NCI-H446 treated with DMSO at 0.1 percent for 48 hours (cell line): ENCODE results near the gene GTF2IRD2.
"Not testable (repeated sequence)": the region's sequence is repeated elsewhere in the genome, so short reads cannot be mapped to it uniquely, and the experiment has no call there.

Source experiments
- DNase-seq: peaks from one replicate; lab custom pipeline; 2025; lab: John Stamatoyannopoulos, UW

Gene GTF2IRD2

DNA sequence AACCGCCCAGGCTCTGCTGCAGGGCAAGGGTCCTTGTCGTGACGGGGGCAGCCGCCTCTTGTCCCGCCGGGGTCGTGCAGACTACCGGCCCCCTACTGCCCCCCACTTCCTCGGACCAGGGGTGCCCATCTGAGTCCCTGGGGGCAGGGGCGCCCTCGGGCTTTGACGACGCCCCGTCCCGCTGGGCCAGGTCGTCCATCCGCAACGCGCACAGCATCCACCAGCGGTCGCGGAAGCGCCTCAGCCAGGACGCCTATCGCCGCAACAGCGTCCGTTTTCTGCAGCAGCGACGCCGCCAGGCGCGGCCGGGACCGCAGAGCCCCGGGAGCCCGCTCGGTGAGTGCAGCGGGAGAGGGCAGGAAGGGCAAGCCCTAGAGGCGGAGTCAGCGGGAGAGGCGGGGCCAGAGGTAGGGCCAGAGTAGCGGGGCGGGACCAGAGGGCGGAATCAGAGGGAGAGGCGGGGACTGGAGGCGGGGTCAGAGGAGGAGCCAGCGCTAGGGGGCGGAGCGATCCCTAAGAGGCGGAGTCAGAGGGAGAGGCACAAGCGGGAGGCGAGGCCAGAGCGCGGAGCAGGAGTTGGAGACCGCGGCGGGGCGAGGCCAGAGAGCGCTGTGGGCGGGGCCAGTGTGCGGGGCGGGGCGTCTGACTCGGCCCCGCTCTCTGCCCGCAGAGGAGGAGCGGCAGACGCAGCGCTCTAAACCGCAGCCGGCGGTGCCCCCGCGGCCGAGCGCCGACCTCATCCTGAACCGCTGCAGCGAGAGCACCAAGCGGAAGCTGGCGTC is 62.8 kb downstream of the GTF2IRD2 start:
- peak; percentile 3 for DNase-seq

DNA sequence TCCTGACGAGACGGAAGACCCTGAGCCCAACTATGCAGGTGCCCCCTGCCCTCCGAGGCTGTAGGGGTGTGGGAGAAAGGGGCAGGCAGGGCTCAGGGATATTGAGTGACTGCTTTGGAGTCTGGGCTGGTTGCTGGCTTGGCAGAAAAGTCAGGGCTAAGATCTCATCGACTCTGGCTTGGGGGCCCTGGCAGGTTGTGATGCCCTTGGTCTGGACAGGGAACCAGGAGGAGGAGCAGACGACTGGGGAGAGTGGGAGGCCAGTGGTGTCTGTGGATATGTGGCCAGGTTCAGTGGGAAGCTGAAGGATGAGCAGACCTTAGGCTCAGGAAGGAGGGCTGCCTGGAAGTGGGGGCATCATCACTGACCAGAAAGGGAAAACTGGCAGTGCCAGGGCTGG is 67.8 kb downstream of the GTF2IRD2 start:
- not testable (repeated sequence) for DNase-seq

DNA sequence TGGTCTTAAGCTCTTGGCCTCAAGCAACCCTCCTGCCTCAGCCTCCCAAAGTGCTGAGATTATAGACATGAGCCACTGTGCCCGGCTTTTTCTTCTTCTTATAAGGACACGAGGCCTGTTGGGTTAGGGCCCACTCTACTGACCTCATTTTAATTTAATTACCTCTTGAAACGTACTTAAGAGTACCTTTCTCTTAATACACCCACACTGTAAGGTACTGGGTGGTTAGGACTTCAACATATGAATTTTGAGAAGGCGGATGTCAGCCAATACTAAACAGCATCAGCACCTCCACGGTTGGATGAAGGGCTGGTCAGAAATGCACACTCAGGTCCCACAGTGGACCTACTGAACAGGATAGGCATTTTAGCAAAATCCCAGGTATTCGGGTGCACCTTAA is 69.7 kb downstream of the GTF2IRD2 start:
- DNase-seq, result not testable (repeated sequence)

DNA sequence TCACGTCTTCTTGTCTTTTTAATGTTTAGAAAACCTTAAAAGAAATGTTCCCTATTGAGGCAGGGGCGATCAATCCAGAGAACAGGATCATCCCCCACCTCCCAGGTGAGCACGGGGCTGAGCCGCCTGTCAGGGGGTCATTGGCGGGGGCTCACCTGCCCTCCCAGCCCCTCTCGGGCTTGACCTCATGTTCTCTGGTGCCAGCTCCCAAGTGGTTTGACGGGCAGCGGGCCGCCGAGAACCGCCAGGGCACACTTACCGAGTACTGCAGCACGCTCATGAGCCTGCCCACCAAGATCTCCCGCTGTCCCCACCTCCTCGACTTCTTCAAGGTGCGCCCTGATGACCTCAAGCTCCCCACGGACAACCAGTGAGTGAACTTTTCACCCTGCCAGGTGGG is 72.4 kb downstream of the GTF2IRD2 start:
- not testable (repeated sequence) for DNase-seq

DNA sequence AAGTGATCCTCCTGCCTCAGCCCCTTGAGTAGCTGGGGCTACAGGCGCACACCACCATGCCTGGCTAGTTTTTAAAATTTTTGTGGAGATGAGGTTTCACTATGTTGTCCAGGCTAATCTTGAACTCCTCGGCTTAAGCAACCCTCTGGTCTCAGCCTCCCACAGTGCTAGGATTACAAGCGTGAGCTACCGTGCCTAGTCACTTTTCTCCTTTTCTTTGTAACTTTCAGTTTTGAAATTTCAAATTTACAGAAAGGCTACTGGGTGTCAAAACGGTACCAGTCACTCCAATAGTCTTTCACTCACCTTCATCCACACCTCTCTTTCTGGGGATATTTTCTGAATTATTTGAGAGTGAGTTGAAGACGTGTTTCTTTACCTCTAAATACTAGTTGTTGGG is 76.3 kb downstream of the GTF2IRD2 start:
- not testable (repeated sequence) for DNase-seq

DNA sequence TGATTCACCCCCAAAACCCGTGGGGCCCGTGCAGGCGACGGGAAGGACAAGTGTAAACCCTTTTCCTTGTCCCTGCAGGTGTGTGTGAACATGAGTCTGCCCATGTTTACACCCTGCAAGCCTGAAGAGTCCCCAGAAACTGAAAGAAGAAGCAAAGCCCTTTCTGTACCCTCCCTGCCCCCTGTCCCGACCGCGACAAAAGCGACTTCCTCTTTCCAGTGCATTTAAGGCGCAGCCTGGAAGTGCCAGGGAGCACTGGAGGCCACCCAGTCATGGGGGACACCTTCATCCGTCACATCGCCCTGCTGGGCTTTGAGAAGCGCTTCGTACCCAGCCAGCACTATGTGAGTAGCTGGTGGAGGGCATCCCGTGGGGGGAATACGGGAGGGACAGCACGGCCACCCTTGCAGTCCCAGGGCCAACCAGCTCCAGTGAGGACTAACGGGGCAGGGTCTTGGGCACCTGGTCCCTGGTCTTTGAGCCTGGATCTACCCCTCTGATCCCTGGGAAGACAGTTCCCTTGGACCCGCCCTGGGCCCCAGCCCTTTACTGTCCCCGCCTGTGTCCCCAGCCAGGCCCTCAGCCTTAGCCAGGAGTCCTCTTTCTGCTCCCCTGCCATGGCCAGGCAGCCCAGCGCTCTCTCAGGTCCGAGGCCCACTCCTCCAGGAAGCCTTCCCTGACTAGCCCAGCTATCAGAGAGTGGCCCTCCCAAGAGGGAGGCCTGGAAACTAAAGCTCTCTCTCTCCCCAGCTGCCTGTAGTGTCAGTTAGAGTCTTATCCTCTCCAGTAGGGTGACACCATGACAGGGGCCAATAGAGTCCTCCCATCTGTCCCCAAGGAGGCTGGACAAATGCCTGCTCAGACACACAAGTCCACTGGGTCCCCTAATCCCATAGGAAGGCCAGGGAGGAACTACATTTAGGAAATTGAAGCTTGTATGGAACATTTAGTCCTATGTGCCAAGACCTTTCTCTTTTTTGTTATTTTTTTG is 77.3 kb downstream of the GTF2IRD2 start, which contains the start of gene NCF1:
TSS of gene NCF1 (plus strand) at position 252 of the 991 bp plus-strand sequence. CDS start at position 273, 21 bp downstream.
- not testable (repeated sequence) for DNase-seq

DNA sequence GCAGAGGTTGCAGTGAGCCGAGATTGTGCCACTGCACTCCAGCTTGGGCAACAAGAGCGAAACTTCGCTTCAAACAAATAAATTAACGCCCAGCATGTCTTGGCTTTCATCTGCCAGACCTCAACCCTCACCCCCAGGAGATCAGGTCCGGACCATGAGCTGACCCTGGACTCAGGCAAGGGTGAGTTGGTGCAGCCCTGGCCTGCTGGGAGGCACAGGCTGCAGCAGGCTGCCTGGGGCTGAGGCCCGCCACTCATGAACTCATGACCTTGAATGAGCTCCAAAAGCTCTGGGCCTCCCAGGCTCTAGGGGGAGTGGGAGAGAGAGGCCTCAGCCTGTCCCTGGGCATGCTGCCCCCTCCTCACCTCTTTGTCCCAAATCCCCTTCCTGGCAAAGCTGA is 79.3 kb downstream of the GTF2IRD2 start:
- not testable (repeated sequence) for DNase-seq

DNA sequence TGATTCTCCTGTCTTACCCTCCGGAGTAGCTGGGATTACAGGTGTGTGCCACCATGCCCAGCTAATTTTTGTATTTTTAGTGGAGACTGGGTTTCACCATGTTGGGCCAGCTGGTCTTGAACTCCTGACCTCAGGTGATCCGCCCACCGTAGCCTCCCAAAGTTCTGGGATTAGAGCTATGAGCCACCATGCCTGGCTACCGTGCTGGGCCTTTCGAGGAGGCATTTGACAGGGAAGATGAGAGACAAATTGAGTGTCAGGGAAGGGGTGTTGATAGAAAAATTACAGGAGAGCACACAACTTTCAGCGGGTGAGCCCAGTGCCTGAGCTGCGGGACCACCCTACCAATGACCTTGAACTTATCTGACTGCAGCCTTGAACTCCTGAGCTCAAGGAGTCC is 81.3 kb downstream of the GTF2IRD2 start:
- not testable (repeated sequence) for DNase-seq

DNA sequence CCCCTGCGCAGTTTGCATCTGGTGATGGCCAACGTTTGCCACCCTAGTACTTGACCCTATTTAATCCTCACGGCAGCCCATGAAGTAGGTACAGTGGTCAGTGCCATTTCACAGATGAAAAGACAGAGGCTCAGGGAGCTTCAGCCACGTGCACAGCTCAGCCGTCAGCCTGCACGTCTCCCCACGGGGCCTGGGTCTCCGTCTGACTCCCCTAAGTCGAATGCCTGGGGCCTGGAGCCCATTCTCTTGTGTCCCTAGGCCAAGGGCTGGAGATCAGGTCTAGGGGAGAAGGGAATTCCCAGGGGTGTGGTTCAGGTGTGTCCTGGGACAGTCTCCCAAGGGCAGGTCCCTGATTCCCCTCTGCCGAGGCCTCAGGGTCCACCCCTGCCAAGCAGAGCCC is 84.4 kb downstream of the GTF2IRD2 start:
- not testable (repeated sequence) for DNase-seq

DNA sequence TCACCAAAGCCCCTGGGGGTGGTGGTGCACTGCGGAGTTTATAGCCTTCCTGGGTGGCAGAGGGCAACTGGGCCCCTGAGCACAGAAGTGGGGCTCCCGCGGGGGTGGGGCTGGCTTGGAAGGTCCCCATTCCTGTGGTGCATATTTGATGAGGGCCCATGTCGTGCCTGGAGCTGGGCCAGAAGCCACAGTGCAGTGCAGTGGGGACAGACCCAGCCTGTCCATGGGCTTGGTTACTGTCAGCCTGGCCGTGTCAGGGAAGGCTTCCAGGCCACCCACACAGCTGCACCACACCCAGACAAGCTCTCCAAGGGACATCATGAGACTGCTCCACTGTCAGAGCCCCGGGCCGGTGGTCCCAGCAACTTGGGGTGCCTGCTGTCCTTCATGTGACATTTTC is 84.9 kb downstream of the GTF2IRD2 start:
- DNase-seq, result not testable (repeated sequence)

DNA sequence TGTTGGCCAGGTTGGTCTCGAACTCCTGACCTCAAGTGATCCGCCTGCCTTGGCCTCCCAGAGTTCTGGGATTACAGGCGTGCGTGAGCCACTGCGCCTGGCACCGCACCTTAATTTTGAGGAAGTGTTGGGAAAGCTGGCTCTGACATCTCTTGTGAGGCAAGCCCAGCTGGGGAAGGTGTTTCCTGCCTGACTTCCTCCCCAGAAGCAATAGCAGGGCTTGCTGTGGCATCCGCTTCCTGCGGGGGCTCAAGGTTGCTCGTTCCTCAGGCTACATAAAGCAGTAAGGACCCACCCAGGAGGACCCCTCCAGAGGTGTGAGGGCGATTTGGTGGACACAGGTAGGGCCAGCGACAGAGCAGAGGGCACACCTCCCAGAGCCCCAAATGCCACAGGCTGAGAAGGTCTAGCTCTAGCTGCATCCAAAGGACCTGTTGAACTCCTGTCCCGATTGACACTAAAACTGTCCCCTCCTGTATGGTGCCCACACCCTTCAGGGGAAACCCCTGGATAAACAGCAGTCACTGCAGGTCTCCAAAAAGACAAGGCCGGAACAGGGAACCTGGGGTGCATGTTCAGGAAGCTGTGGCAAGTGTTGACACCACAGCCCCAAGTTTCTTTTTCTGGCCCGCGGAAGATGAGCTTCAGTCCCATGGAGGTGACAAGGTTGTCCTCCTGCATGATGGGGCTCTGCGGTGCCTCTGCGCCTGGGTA is 86.0 kb downstream of the GTF2IRD2 start:
- DNase-seq, result not testable (repeated sequence)

DNA sequence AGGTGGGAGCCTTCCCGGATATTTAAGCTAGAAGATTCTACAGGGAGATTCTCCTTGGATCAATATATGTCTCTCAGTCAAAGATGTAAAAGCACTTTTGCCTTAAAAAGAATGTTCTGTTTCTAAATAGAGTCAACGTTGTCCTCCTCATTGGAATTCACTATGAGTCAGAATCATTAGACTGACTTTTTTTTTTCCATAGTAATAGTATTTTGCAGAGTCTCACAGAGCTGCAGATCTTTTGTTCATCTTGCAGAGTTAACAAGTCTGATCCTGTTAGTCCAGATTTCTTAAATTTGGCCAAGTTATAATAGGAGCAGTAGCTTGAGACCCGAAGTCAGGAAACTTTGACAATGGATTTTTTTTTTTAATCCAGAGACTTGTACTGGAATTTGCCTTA is 92.4 kb downstream of the GTF2IRD2 start:
- not testable (repeated sequence) for DNase-seq

DNA sequence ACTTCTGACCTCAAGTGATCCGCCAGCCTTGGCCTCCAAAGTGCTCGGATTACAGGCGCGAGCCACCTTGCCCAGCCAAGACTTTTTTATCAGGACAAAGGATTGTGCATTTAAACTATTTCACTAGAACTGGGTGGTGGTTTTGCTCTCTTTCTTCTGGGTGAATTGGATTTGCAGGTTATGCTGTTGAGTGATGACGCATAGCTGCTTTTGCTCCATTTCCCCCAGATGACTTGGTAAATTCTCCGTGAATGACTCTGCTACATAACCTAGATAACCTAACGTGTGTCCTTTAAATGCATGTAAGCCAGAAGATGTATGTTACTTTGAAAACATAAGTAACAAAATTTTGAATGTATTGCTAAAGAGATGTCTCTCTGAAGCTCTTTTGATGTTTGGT is 93.1 kb downstream of the GTF2IRD2 start:
- DNase-seq, result not testable (repeated sequence)

DNA sequence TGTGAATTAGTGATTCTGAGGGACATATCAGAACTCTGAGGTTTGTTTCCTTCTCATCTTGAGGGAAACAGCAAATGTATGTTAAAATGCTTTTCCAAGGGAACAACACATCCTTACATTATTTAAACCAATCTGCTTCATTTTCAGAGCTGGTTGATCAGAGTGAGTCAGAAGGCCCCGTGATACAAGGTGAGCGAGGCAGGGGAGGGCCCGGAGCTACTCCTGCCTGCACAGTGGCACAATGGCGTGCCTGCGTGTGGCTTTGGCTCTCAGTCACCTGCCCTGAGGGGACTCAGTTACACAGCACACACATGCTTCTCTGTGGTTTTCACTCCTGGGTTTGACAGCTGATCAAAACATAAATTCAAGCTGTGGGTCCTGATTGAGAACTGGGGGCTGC is 94.7 kb downstream of the GTF2IRD2 start:
- not testable (repeated sequence) for DNase-seq

DNA sequence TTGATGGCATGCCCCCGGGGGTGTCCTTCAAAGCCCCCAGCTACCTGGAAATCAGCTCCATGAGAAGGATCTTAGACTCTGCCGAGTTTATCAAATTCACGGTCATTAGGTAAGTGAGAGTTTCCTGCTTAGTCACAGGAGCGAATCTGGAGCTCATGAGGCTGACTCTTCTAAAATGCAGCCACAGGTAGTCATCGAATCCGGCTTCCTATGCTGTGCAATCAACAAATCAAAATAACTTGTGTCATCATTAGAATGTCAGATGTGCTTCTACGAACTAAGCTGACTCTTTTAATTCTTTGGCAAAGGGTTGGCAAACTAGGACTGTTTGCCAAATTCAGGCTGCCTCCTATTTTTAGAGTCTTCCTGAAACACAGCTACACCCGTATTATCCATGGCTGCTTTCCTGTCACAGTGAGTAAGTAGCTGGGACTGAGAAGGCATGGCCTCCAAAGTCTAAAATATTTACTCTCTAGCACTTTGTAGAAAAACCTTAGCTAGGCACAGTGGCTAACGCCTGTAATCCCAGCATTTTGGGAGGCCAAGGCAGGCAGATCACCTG is 97.4 kb downstream of the GTF2IRD2 start:
- not testable (repeated sequence) for DNase-seq
